ENCODE results near the gene EHBP1L1.

The EHBP1L1 gene

DNA sequence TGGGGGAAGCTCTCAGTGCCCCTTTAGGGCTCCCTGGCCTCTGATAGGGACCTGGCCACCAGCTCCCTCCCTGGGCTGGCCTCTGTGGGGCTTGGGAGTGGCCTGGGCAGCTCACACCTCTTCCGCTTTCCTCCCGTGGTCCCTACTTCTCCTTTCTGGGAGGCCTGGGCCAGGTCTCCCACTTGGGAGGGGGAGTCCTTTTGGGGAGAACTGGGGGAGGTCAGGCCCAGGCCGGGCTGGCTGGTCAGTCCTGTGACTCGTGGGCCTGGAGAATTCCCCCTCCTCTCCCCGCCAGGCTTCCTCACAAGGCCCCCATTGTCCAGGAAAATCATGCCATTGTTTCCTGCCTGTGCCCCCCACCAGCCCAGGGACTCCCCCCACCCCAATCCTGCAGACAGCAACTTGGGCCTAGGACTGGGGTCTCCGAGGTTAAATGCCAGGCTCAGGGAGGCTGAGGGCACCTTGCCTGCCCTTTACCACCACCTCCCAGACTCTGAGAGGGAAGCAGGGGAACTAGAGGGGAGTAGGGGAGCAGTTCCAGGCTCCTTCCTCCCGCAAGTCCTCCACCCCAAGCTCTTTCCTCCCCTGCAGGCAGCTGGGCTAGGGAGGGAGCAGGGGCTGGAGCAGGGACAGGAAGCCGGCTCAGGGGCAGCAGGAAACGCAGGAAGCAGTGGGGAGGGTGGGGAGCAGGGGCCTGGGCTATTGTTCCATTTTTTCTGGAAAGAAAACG lies 35.3 kb downstream of the EHBP1L1 start:
- DNase-seq (ENCODE audit: insufficient read length, low spot score) = no peak
- no peak for TF ChIP-seq POLR2A (IDR thresholded peaks at IDR 0.05; ENCODE audit: low read depth, low read length)

DNA sequence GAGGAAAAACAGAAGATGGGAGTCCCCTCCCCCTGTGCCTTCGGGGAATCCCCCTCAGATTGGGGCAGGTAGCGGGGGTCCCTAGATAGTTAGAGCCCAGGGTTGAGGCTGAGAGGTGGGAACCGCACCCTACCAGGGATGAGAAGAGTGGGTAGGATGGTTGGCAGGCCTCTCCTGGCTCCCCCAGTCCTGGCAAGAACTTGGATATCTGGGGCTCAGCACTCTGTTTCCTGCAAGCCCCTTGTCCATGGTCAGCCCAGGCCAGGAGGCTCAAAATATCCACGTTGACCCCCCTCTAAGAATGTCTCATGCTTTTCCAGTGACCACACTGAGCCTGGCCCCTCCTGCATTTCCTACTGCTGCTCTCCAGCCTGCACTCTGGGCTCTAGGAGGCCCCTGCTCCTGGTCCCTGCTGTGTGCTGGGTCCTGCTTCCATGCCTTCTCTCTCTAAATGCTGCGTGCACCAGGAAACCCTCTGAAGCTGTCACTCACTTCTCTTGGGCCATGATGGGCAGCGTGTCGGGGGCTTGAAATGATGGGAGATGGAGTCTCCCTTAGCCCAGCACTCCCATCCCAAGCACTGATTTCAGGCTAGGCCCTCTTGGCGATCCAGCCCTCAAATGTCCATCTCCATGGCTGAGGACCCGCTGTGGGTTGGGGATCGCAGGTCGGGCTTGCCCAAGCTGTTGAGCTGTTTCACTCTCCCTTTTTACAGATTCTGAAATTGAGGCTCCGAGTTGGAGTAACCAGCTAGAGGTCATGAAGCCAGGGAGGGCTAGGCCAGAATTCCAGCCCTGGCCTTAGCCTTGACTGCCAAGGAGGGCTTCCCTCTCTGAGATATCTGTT lies 36.1 kb downstream of the EHBP1L1 start:
- TF ChIP-seq POLR2A (IDR thresholded peaks at IDR 0.05; ENCODE audit: low read depth, low read length) = no peak
- FAIRE-seq = no peak
- DNase-seq (ENCODE audit: insufficient read length, low spot score) = no peak

More for the DNA sequence above, 35.3 kb downstream of the EHBP1L1 start:
- no peak for FAIRE-seq

DNA sequence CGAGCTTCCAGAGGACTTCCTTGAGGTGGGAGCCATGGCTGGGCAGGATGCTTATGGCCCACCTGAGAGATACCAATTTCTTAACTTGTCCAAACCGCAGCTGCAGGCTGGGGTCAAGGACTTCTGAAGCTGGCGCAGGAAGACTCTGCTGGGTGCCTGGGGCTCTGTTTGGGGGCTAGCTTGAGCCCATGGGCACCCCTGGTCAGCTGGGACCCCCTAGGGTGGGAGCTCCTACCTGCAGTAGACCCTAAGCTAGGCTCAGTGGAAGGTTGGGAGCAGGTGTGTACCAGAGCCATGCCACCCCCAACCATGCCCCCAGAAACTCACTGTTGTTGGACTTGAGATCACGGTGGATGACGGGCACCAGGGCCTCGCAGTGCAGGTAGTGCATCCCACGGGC lies 36.8 kb downstream of the EHBP1L1 start:
- DNase-seq (ENCODE audit: insufficient read length, low spot score) (no peak), FAIRE-seq (no peak)
- TF ChIP-seq POLR2A (IDR thresholded peaks at IDR 0.05; ENCODE audit: low read depth, low read length) = no peak

DNA sequence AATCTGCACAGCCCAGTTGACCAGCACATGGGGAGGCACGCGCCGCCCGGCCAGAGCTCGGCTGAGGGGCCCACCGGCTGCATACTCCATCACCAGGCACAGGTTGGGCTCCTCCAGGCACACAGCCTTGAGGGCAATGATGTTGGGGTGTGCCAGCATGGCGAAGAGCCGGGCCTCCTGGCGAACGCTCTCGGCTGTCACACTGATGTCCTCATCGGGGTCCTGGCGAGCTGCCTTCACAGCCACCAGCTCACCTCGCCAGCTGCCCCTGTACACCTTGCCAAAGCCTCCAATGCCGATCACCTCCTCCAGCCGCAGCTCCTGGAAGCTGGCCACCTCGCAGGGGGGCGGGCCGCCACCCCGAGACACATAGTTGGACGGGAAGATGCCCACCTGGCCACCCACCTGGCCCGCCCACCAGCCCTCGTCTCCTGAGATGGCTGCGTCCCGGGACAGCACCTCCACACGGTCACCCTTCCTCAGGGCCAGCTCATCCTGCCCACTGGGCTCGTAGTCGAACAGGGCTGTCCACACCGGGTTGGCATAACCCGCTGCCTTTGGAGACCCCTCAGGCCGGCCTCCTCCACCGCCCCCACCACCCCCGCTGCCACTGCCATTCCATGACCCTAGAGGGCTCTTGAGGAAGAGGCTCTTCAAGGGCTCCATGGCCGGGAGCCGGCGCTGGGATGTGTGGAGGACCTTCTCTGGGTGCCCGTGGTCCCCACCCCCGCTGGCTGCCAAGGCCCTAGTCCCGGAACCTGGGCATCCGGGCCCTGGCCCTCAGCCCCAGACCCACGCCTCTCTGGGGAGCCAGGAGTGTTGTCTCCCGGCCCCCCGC lies 37.5 kb downstream of the EHBP1L1 start:
- DNase-seq (ENCODE audit: insufficient read length, low spot score) = no peak
- TF ChIP-seq POLR2A (IDR thresholded peaks at IDR 0.05; ENCODE audit: low read depth, low read length) = no peak
- FAIRE-seq = no peak

DNA sequence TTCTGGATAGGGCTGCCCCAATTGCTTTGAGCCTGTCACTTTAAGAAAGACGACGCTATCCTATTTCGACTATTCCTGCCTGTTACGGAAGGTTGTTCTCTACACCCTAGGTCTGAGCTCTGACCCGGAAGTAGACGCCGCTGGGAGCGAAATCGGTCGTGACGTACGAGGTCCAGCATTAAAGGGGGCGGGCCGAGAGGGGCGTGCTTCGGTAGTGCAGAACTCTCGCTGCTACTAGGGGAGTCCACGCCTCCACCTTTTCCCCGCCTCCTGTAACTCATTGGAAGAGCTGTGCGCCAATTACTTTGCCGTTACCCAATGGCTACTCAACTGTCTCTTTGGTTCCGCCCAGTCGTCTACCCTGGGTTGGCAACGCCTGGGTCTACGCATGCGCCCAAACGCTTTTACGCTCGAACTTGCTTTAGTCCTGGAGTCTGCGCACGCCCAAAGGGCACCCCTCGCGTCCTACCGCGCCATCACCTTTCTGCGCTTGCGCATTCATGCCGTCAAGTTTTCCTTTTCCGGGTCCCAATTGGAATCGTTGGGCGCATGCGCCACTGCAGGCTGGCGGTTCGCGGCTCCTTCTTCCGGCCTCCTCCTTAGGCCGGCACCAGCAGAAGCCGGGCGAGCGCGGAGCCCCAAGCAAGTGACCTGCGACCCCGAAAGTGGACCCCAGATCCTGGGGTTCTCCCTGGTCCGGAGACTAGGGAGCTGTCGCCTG lies 39.5 kb downstream of the EHBP1L1 start, which contains the start of gene PCNX3:
Gene PCNX3 (plus strand): TSS at position 548 of the 721 bp plus-strand sequence. CDS start 536 bp downstream, outside the sequence.
- TF ChIP-seq POLR2A (IDR thresholded peaks at IDR 0.05; ENCODE audit: low read depth, low read length) = peak; percentile 56; the same call in 1 of the 2 replicates
- DNase-seq (ENCODE audit: insufficient read length, low spot score) (peak; percentile 100), FAIRE-seq (peak; percentile 70)

- no peak for FAIRE-seq
- no peak for TF ChIP-seq POLR2A (IDR thresholded peaks at IDR 0.05; ENCODE audit: low read depth, low read length)
- DNase-seq (ENCODE audit: insufficient read length, low spot score) = peak; percentile 65
Measured at GRCh38 chr11:65615950-65616574, 40.2 kb downstream of the EHBP1L1 start.

DNA sequence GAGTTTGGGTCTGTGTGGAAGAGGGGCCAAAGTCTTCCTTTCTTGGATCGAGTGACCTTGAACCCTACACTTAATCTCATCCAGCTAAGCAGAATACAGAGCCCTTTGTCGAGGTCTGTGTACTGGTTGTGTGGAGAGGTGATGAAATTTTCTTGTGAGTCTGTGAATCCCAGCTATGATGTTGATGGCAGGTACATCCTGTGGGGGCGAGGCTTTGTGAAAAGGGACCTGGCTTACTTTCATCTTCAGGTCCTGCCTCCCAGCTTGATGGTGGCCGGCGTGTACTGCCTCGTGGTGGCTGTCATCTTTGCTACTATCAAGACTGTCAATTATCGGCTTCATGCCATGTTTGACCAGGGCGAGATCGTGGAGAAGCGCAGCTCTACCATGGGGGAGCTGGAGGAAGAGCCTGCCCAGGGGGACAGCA lies 40.7 kb downstream of the EHBP1L1 start:
- TF ChIP-seq POLR2A (IDR thresholded peaks at IDR 0.05; ENCODE audit: low read depth, low read length) = no peak
- DNase-seq (ENCODE audit: insufficient read length, low spot score) (no peak), FAIRE-seq (no peak)

- DNase-seq (ENCODE audit: insufficient read length, low spot score) (no peak), FAIRE-seq (no peak)
- no peak for TF ChIP-seq POLR2A (IDR thresholded peaks at IDR 0.05; ENCODE audit: low read depth, low read length)
Measured at GRCh38 chr11:65617136-65617850, 41.4 kb downstream of the EHBP1L1 start.

GRCh38 chr11:65617990-65618751 lies 42.3 kb downstream of the EHBP1L1 start:
- FAIRE-seq = no peak
- no peak for DNase-seq (ENCODE audit: insufficient read length, low spot score)
- TF ChIP-seq POLR2A (IDR thresholded peaks at IDR 0.05; ENCODE audit: low read depth, low read length) = no peak; the same call in 1 of the 2 replicates

- DNase-seq (ENCODE audit: insufficient read length, low spot score) = no peak
- FAIRE-seq = no peak
- no peak for TF ChIP-seq POLR2A (IDR thresholded peaks at IDR 0.05; ENCODE audit: low read depth, low read length)
Measured at GRCh38 chr11:65618763-65619162, 42.9 kb downstream of the EHBP1L1 start.

DNA sequence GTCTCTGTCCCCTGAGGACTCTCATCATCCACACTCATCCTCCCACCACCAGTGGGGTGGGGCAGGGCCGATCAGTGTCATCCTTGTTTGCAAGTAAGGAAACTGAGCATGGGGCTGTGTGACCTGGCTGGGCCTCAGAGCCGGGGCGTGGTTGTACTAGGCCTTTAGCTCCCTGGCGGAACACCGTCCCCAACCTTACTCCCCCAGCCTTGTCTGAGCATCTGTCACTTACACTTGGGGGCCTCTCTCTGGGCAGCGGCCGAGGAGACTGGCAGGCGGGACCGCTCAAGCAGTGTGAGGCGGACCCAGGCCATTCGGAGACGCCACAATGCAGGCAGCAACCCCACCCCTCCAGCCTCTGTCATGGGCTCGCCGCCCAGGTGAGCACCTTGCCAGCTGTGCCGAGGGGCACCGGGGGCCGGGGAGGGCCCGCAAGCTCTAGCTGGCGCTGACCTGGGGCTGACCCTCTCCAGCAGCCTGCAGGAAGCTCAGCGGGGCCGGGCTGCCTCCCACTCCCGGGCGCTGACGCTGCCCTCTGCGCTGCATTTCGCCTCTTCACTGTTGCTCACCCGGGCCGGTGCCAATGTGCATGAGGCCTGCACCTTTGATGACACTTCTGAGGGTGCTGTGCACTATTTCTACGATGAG lies 43.6 kb downstream of the EHBP1L1 start:
- FAIRE-seq = no peak
- no peak for TF ChIP-seq POLR2A (IDR thresholded peaks at IDR 0.05; ENCODE audit: low read depth, low read length)
- DNase-seq (ENCODE audit: insufficient read length, low spot score) = no peak

Data from H54 (cell line).